Suprapubic skin (tissue), 4 donors: ENCODE results near the gene FGF10.

Experiments
- CTCF ChIP-seq, 2 donors: fragments of 200-600 bp in 1 of 2; fragments of 450-650 bp in 1 of 2; sonication (generic) in 1 of 2; IDR thresholded peaks; one replicate each; pipeline ENCODE4 v1.5.1; 2016 to 2019; ENCODE audit warnings: antibody characterized with exemption in 2 of 2, mild to moderate bottlenecking in 1 of 2, moderate library complexity in 1 of 2
- EP300 ChIP-seq: sonication (generic); formaldehyde crosslinking; IDR thresholded peaks from one replicate; pipeline ENCODE4 v1.6.1; 2017; ENCODE audit warnings: antibody characterized with exemption
- POLR2A ChIP-seq, 2 donors: fragments of 450-650 bp; IDR thresholded peaks; one replicate each; pipeline ENCODE4 v1.6.1; 2017; ENCODE audit warnings: antibody characterized with exemption in 2 of 2, mild to moderate bottlenecking in 2 of 2, moderate library complexity in 2 of 2
- POLR2AphosphoS5 ChIP-seq, 3 donors: sonication (generic); formaldehyde crosslinking; IDR thresholded peaks; one replicate each; pipeline ENCODE4 v1.6.1; 2017; ENCODE audit warnings: antibody characterized with exemption in 3 of 3

- TF ChIP-seq EP300 (no peak), CTCF (IDR thresholded peaks at IDR 0.05) (no peak), POLR2AphosphoS5 (IDR thresholded peaks at IDR 0.05) (no peak), POLR2A (IDR thresholded peaks at IDR 0.05) (no peak)
Measured at GRCh38 chr5:44364097-44364496, 25.1 kb downstream of the FGF10 start.
